HG02642 (cell line): Measurements from ENCODE around the gene PHLPP1.
"Not testable (repeated sequence)": the region's sequence is repeated elsewhere in the genome, so short reads cannot be mapped to it uniquely, and the experiment has no call there.

Experiments used
- ATAC-seq: cut with Tn5 transposase; IDR thresholded peaks from one replicate; pipeline ENCODE4 v1.9.1; 2021; ENCODE audit warnings: mild to moderate bottlenecking; ENCODE audit not compliant: unreplicated experiment, poor library complexity

The PHLPP1 gene

GRCh38 chr18:62877411-62878221 lies 162.3 kb downstream of the PHLPP1 start:
- no peak for ATAC-seq

DNA sequence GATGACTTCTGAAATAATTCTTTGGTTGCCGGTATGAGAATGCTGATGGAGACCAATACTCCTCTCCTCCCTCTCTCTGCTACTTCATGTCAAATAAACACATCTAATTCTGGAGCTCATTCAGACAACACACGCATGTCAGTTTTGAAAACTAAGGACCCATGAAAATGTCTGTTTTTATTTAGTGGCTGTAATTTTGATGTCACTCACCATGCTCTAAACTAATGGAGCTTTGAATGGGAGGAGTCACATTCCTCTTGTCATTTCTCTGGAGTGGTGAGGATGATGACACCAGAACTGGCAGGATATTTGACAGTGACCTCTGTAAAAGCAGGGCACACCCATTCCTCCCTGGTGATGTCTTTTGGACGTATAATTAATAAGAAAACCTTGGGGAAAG lies 163.0 kb downstream of the PHLPP1 start:
- ATAC-seq: no peak

GRCh38 chr18:62880034-62880433 lies 164.7 kb downstream of the PHLPP1 start:
- ATAC-seq: no peak

GRCh38 chr18:62880673-62881364 lies 165.5 kb downstream of the PHLPP1 start:
- ATAC-seq: no peak

DNA sequence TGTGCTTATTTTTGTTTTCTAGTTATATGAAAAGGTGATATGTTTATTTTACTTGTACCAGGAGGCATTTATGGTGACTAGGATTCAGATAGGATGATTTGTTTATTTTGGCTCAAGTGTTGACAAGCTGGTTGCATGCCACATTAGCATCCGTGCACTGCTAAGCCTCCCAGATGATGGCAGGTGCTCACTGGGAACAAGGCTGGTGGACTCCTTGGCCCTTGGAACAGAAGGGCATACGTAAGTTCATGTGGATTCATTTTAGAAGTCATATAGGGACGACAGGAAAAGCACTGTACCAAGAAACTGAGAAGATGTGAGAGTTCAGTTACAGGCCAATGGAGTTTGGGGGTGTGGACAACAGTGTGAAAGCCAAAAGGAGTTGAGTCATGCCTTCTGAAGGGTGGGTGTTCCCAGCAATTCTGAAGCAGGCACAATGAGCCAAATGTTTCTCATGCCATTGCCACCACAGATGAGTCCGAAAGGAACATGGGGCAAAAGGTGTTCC lies 166.2 kb downstream of the PHLPP1 start:
- ATAC-seq: no peak

DNA sequence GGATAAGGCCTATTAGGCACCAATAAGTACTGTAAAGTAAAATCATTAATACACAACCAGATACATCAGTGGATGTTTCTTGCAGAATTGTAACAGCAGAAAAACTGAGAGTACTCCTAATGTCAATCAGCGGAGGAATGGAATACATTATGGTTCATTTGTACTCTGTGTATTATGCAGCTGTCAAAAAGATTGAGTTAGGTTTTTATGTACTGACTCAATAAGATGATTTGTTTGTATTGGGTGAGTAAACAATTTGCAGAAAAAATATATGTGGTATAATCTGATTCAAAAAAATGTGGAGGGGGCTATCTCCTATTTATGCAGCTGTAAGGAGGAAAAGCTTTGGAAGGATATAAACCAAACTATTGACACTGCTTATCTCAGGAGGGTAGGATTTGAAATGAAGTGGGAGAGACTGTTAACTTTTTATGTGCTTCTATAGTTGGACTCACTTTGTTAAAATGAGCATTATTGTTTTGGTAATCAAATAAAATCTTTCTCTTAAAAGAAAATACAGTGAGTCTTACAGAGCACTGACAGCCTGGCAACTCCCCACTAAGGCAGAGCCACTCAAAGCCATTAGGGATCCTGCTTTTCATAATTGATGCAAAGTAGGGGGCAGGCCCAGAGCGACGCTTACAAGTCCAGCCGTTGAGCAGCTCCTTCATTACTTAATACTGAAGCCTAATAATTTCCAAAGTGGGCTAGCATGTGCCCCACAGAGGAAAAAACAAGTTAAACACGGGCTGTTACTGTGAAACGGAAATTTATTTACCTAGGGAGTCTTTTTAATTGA lies 168.8 kb downstream of the PHLPP1 start:
- ATAC-seq: no peak

DNA sequence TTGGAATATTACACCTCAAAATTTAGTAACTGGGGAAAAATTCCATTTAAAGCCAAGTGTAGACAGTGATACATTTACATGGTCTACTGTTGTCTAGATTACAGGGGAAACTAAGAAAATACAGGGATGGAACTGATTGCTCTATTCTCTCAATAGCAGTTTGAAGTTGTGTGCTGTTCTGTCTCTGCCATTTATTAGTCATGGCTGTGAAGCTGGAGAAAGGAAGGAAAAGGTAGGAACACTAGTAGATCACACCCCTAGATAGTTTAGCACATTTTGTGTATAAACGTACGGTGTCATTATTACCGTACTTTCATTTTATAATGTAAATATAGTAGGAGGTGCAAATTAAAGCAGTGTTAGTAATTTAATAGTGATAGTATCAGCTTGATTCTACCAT lies 170.5 kb downstream of the PHLPP1 start:
- no peak for ATAC-seq

DNA sequence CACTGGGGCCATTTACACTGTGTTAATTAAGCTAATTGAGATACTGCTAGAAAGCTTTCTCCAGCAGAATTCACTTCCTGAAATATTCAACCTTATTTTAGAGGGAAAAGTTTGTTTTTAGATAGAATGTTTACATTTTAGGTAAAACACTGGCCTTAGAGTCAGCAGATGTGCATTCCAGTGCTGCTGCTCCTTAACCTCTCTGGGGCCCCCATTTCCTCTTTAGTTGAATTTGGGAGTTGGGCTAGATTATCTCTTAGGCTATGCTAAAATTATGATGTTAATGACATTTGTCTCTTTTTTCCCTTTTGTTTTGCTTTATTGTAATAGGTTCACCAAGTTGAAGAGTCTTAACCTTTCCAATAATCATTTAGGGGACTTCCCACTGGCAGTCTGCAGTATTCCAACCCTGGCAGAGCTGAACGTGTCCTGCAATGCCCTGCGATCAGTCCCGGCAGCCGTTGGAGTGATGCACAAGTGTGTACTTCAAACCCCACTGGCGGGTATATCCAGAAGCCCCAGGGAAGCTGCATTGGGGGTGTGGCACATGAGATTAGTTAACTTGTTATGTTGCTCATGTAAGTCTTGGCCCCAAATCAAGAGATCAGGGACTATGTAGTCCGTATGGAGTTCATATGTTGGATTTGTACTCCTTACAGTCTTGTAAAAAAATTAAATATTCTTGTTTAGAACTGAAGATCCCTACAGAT lies 179.5 kb downstream of the PHLPP1 start:
- no peak for ATAC-seq

DNA sequence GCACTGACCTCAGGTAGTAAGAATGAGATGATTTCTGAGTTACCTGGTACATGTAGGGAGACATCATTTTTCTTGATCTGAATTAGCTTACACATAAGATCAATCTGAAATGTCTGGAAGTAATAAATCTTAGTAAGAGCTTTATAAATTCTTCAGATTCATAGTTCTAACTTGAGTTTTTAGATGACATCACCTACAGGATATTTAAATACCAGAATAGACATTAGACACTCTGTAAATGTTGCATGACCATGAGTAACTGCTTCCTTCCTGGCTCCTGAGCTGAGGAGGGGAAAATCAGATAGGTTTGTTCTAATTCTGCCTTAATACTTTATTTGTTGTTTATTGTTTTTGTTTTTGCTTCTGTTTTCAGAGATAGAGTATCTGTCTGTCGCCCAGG lies 181.8 kb downstream of the PHLPP1 start:
- ATAC-seq: no peak

GRCh38 chr18:62898359-62898758 lies 183.0 kb downstream of the PHLPP1 start:
- ATAC-seq: peak; percentile 83

DNA sequence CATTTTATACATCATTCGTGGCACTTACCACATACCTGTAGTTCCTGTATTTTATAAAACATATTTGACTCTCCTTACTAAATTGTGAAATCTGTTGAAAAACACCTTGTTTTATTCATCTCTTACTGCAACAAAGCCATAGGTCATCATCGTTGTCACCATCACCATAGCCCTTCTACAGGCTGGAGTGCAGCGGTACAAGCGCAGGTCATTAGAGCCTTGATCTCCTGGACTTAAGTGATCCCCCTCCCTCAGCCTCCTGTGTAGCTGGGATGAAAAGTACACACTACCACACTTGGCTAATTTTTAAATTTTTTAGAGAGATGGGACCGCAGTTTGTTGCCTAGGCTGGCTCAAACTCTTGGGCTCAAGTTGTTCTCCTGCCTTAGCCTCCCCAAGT lies 184.2 kb downstream of the PHLPP1 start:
- no peak for ATAC-seq

- no peak for ATAC-seq
Measured at GRCh38 chr18:62900132-62900883, 185.0 kb downstream of the PHLPP1 start.

DNA sequence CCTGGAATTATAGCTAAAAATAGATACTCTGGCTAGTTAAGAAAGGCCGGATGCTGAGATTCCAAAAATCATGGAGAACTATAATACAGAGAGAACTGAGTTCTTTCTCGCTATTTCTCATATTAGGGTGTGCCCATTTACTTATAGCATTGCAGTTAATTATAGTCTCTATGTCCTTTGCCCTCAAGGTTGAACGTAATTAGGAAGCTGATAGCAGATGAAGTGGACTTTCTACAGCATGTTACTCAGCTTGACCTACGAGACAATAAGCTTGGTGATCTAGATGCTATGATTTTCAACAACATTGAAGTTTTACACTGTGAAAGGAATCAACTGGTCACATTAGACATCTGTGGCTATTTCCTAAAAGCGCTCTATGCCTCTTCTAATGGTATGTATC lies 187.4 kb downstream of the PHLPP1 start:
- ATAC-seq: no peak

GRCh38 chr18:62904396-62905285 lies 189.3 kb downstream of the PHLPP1 start:
- no peak for ATAC-seq

DNA sequence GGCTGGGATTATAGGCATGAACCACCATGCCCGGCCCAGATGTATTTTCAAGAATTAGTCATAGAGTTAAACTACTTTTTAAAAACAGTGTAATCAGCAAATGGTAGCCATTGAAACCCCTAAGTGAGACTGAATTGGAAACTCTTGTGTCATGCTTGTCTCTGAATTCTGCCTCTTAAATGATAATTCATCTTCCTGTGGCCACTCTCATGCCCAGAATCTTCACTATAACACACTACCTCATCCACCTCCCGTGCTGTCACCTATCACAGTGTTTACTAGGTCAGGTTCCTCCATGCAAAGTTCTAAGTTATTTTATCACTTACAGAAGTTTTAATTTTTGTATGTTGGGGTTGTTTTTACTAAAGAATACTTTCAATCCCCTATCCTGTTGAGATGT lies 197.5 kb downstream of the PHLPP1 start:
- no peak for ATAC-seq

- not testable (repeated sequence) for ATAC-seq
Measured at GRCh38 chr18:62913824-62914223, 198.5 kb downstream of the PHLPP1 start.

GRCh38 chr18:62914871-62915392 lies 199.6 kb downstream of the PHLPP1 start:
- ATAC-seq: no peak

DNA sequence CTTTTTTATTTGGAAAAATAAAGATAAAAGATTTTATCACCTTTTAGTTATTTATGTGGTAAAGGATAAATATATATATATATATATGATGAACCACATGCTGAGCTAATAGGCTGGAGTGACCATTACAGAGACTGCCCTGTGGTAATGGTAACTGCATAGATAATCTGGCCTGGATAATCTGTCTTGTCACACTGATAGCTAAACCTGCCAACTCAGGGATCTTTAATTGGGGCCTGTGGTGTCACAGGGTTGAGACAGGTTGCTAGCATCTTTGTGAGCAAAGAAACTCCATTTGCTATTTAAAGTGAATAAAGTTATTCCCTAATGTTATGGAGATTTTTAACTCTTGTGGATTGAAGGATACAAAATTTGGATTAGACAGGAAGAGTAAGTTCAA lies 203.0 kb downstream of the PHLPP1 start:
- no peak for ATAC-seq
